K562 (cell line): ENCODE data around the gene ARHGAP26. TPM values are rescaled to one million over a fixed set of nuclear protein-coding genes. Genes with fewer than 3 reads are reported as not detected.

Experiments
- ATAC-seq: fragments of 200-7000 bp; cut with Tn5 transposase; 3 replicates; pipeline ENCODE4 v1.9.1; 2020; ENCODE audit warnings: moderate library complexity
- BruUV-seq: library from RNA; stranded (reverse); fragments of 400-500 nt; replicated peaks from 2 replicates; lab custom pipeline; 2021; lab: Mats Ljungman, UMichigan
- CTCF ChIA-PET: fragments of 300-600 bp; formaldehyde crosslinking; extraction: SDS; loops from one replicate; lab custom pipeline; 2021; ENCODE audit warnings: low intra/inter-chr PET ratio; lab: Yijun Ruan, JAX
- POLR2A ChIA-PET: fragments of 300-600, 350-650 bp; sonication (Branson Sonifier 250); formaldehyde crosslinking; extraction: SDS; loops from one replicate; lab custom pipeline; 2021; ENCODE audit warnings: antibody characterized with exemption, inconsistent platforms; lab: Yijun Ruan, JAX
- DNase-seq, 4 experiments: peaks; one replicate each; pipeline versions ENCODE4 v3.0.0 to v3.0.0-alpha.2; 2011 to 2018; ENCODE audit warnings: low spot score in 3 of 4, mixed read lengths in 3 of 4; ENCODE audit errors: extremely low read depth in 1 of 4
- FAIRE-seq: peaks from 2 replicates; lab custom pipeline; 2011; peaks lifted over from hg19 to GRCh38; lab: Jason Lieb, UNC
- H2AFZ ChIP-seq: 2 replicates; pipeline ENCODE4 v1.6.0; 2011; ENCODE audit warnings: low read depth, low read length, control low read depth, inconsistent platforms
- H3K27ac ChIP-seq: fragments of 200-600 bp; 3 replicates; pipeline ENCODE4 v1.8.0; 2011; ENCODE audit warnings: low read depth, mild to moderate bottlenecking, control low read depth, inconsistent platforms, low read length, moderate library complexity, mixed read lengths; ENCODE audit errors: extremely low read depth
- H3K27me3 ChIP-seq, 2 experiments: fragments of 300-600 bp in 1 of 2; 2 replicates in 1 of 2; 3 replicates in 1 of 2; pipeline versions ENCODE4 v1.6.0 to v1.8.0; 2011; ENCODE audit warnings: inconsistent platforms in 2 of 2, low read length in 2 of 2, mild to moderate bottlenecking in 1 of 2, mixed read lengths in 1 of 2, moderate library complexity in 1 of 2; ENCODE audit not compliant: control insufficient read depth in 2 of 2, insufficient read depth in 2 of 2
- H3K36me3 ChIP-seq: fragments of 300-600 bp; 3 replicates; pipeline ENCODE4 v1.8.0; 2011; ENCODE audit warnings: mild to moderate bottlenecking, low read length, inconsistent platforms; ENCODE audit not compliant: control insufficient read depth, insufficient read depth
- H3K4me1 ChIP-seq, 2 experiments: fragments of 200-600 bp in 1 of 2; replicated peaks in 1 of 2; 2 replicates in 1 of 2; 3 replicates in 1 of 2; pipeline versions ENCODE4 v1.5.1 to v1.8.0; 2011; ENCODE audit warnings: inconsistent platforms in 2 of 2, low read length in 2 of 2, mild to moderate bottlenecking in 1 of 2, mixed read lengths in 1 of 2, moderate library complexity in 1 of 2; ENCODE audit not compliant: control insufficient read depth in 2 of 2, insufficient read depth in 2 of 2
- H3K4me2 ChIP-seq: 2 replicates; pipeline ENCODE4 v1.6.1; 2011; ENCODE audit warnings: low read length, control low read depth, inconsistent platforms, mixed read lengths; ENCODE audit not compliant: insufficient read depth
- H3K4me3 ChIP-seq: fragments of 200-600 bp; sonication (generic), shearing (Covaris generic); 2 replicates; pipeline ENCODE4 v1.5.1; 2016; ENCODE audit warnings: control low read depth, inconsistent platforms
- H3K79me2 ChIP-seq: fragments of 200-600 bp; 3 replicates; pipeline ENCODE4 v1.8.0; 2011; ENCODE audit warnings: low read length, inconsistent platforms; ENCODE audit not compliant: control insufficient read depth, insufficient read depth
- H3K9ac ChIP-seq, 2 experiments: 2 replicates each; pipeline versions ENCODE4 v1.6.0 to v1.6.1; 2011; ENCODE audit warnings: low read depth in 2 of 2, low read length in 2 of 2, control low read depth in 1 of 2, inconsistent platforms in 1 of 2, mild to moderate bottlenecking in 1 of 2, mixed read lengths in 1 of 2; ENCODE audit not compliant: insufficient read depth in 1 of 2
- H3K9me1 ChIP-seq: one replicate; pipeline ENCODE4 v1.6.0; 2011; ENCODE audit warnings: inconsistent platforms, mild to moderate bottlenecking, low read length, moderate library complexity; ENCODE audit not compliant: control insufficient read depth, insufficient read depth
- H3K9me3 ChIP-seq: replicated peaks from 2 replicates; pipeline ENCODE4 v1.5.1; 2011; ENCODE audit warnings: low read depth, low read length, inconsistent platforms; ENCODE audit not compliant: control insufficient read depth, insufficient read depth
- H4K20me1 ChIP-seq: replicated peaks from 2 replicates; pipeline ENCODE4 v1.6.1; 2011; ENCODE audit warnings: low read length, inconsistent platforms, mixed read lengths; ENCODE audit not compliant: control insufficient read depth, insufficient read depth
- CBX1 ChIP-seq: sonication (generic); IDR thresholded peaks from 2 replicates; pipeline ENCODE4 v1.6.1; 2016; ENCODE audit warnings: antibody characterized with exemption, low read depth, mild to moderate bottlenecking
- CREB3 ChIP-seq: fragments of 450-650 bp; conservative IDR thresholded peaks from 2 replicates; pipeline ENCODE4 v1.6.1; 2016; ENCODE audit warnings: missing genetic modification characterization, low read depth, mild to moderate bottlenecking, missing compliant biosample characterization, moderate library complexity
- ELF1 ChIP-seq: fragments of 200-800 bp; sonication (Bioruptor generic); IDR thresholded peaks from 2 replicates; pipeline ENCODE4 v1.6.1; 2016; ENCODE audit warnings: missing genetic modification characterization, missing compliant biosample characterization
- FOXP1 ChIP-seq: sonication (generic); formaldehyde crosslinking; IDR thresholded peaks from 2 replicates; pipeline ENCODE4 v1.8.0; 2022; ENCODE audit warnings: mild to moderate bottlenecking, missing genetic modification reagents
- HDAC8 ChIP-seq: fragments of 450-650 bp; IDR thresholded peaks from 2 replicates; pipeline ENCODE4 v1.6.1; 2016; ENCODE audit warnings: mild to moderate bottlenecking, missing genetic modification characterization, moderate library complexity, missing compliant biosample characterization
- TAF15 ChIP-seq: fragments of 200-400 bp; formaldehyde crosslinking; IDR thresholded peaks from 2 replicates; pipeline ENCODE4 v1.6.1; 2017; ENCODE audit warnings: mild to moderate bottlenecking, low read depth, low read length, moderate library complexity
- ZBTB43 ChIP-seq: sonication (generic); formaldehyde crosslinking; IDR thresholded peaks from 2 replicates; pipeline ENCODE4 v1.8.0; 2023; ENCODE audit warnings: mild to moderate bottlenecking, missing genetic modification reagents
- ZNF668 ChIP-seq: fragments of 250-450 bp; sonication (Bioruptor Pico); IDR thresholded peaks from 2 replicates; pipeline ENCODE4 v1.8.0; 2022; ENCODE audit warnings: mild to moderate bottlenecking, inconsistent platforms
- ZNF707 ChIP-seq: fragments of 250-450 bp; sonication (Bioruptor Pico); conservative IDR thresholded peaks from 2 replicates; pipeline ENCODE4 v1.8.0; 2022; ENCODE audit warnings: inconsistent platforms, mild to moderate bottlenecking, moderate library complexity
- in situ Hi-C: fragments of 300-500 bp; cut with MboI; formaldehyde crosslinking; loops from 4 replicates; pipeline ENCODE4 v1.15.0; 2018; ENCODE audit warnings: inconsistent platforms, mixed read lengths
- intact Hi-C: fragments of 100-400 bp; cut with micrococcal nuclease; formaldehyde crosslinking; loops from 2 replicates; pipeline ENCODE4 v1.14.2; 2022
- polyA plus RNA-seq, 8 experiments: library from polyadenylated mRNA; depleted of rRNA in 4 of 8; stranded (reverse) in 5 of 8; unstranded in 3 of 8; fragments of >200 nt; fragmentation: Nextera tagmentation in 2 of 8; fragmentation: Illumina TruSeq in 1 of 8; extraction: Ambion mirVana in 2 of 8; extraction: Trizol in 1 of 8; gene quantifications; 2 replicates each; pipeline versions ENCODE4 v1.2.1 to v1.2.3, GENCODE V29; 2011 to 2014; ENCODE audit warnings: inconsistent platforms in 1 of 8, missing spikeins in 1 of 8
- total RNA-seq, 7 experiments: library from RNA; depleted of rRNA in 6 of 7; stranded (reverse); fragments of >200 nt in 6 of 7; fragmentation: Illumina TruSeq in 2 of 7; extraction: Trizol in 2 of 7; gene quantifications; 2 replicates each; pipeline versions ENCODE4 v1.2.1 to v1.2.3, GENCODE V29; 2011 to 2021; ENCODE audit warnings: low replicate concordance in 1 of 7
- TF ChIP-seq, protein P1 (sequence below): sonication (generic); formaldehyde crosslinking; IDR thresholded peaks from 2 replicates; pipeline ENCODE4 v1.8.0; 2022; ENCODE audit warnings: missing genetic modification reagents, mild to moderate bottlenecking, borderline replicate concordance
- TF ChIP-seq, protein P2 (sequence below), 2 experiments: fragments of 200-800 bp in 1 of 2; sonication (Bioruptor generic) in 1 of 2; sonication (generic) in 1 of 2; formaldehyde crosslinking in 1 of 2; IDR thresholded peaks in 1 of 2; conservative IDR thresholded peaks in 1 of 2; 2 replicates each; pipeline versions ENCODE4 v1.5.0 to v1.6.1; 2016 to 2020; ENCODE audit warnings: missing compliant biosample characterization in 1 of 2, missing genetic modification characterization in 1 of 2, missing genetic modification reagents in 1 of 2

ARHGAP26 gene
- total and polyA plus RNA-seq, 9 of the 15 experiments (the other 6 are each of a cell fraction or from before 2014, with no cell fraction given) = 0.13 to 1.1 (median 0.55) TPM

DNA sequence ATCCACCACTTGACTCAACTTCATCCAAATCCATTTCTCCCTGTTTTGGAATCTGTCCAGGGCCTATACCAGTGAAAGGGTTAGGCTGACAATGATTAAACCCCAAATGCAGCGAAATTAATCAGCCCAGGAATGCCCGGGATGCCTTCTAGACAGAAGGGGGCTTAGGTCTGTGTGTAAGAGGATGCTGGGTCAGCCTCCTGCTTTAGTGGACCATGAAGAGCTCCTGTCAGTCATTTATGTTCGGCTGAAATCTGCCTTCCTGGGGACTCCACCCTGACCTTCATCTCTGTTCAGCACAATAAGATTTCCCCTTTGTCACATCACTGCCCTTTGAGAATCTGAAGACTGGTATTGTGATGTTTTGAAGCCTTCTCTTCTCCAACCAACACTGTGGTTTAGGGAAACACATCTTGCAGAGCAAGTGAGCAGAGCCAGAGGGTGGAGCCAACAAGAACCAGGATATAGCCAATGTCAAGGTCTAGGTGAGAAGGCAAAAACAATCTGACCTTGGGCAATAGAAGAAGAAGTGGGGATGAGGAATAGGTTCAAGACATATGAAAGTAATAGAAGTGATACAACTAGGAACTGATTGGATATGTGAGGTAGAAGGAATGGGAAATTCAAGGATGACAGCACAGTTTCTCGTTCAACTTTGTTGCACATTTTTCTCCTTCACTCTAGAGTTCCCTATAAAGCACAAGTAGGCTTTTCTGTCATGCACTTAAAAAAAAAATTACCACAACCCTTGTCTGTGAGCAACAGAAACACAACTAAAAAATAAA is 234.4 kb downstream of the ARHGAP26 start (continued):
- TF ChIP-seq, protein P1, sequence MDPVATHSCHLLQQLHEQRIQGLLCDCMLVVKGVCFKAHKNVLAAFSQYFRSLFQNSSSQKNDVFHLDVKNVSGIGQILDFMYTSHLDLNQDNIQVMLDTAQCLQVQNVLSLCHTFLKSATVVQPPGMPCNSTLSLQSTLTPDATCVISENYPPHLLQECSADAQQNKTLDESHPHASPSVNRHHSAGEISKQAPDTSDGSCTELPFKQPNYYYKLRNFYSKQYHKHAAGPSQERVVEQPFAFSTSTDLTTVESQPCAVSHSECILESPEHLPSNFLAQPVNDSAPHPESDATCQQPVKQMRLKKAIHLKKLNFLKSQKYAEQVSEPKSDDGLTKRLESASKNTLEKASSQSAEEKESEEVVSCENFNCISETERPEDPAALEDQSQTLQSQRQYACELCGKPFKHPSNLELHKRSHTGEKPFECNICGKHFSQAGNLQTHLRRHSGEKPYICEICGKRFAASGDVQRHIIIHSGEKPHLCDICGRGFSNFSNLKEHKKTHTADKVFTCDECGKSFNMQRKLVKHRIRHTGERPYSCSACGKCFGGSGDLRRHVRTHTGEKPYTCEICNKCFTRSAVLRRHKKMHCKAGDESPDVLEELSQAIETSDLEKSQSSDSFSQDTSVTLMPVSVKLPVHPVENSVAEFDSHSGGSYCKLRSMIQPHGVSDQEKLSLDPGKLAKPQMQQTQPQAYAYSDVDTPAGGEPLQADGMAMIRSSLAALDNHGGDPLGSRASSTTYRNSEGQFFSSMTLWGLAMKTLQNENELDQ (CRISPR knock-in tag) = no peak

DNA sequence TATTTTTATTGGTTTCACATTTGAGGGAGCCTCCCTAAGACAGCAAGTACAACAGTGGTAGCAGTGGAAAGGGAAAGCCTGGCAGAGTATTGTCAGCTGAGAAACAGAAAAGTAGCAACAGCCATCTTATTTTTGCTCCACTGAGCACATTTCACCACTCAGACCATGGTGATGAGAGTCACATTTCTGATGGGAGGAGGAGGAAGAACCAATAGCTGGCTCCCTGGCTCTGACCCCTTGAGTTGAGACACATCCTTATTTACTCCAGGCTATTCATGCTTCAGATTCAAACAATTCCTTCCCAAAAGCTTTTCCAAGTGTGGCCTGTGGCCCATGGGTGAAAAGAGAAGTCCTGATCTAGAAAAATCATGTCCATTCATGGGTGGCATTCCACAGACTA is 236.3 kb downstream of the ARHGAP26 start:
- Histone ChIP-seq H3K9me3 (no peaks in the 10 kb centered on the region), H3K4me3 (no peak overlapping the region), H3K27ac (no peak overlapping the region), H3K27me3 (peaks cover 0 to 4% of the 10 kb centered on the region in 2 experiments; a peak in 1 of 5 replicates), H3K9me1 (no peaks in the 10 kb centered on the region), H3K4me1 (no peaks in the 10 kb centered on the region), H4K20me1 (no peaks in the 10 kb centered on the region), H3K36me3 (no peaks in the 10 kb centered on the region), H3K9ac (no peak overlapping the region), H3K4me2 (no peak overlapping the region), H2AFZ (no peak overlapping the region), H3K79me2 (no peaks in the 10 kb centered on the region)
- ChIA-PET CTCF (interaction anchor here (0.5 kb wide), 1 partner anchor 42 kb away, joined by 3 read pairs; no protein-coding TSS in a partner anchor), POLR2A (interaction anchor here (0.7 kb wide), 1 partner anchor 575 kb away, joined by 3 read pairs; no protein-coding TSS in a partner anchor)
- ATAC-seq (no peak), FAIRE-seq (no peak), DNase-seq (no peak)
- no TSS peak for BruUV-seq
- in situ Hi-C loops = no loop called here
- intact Hi-C loops = no loop called here
- TF ChIP-seq HDAC8 (tag) = no peak
- no peak for TF ChIP-seq CREB3 (tag)
- TF ChIP-seq, protein P2, sequence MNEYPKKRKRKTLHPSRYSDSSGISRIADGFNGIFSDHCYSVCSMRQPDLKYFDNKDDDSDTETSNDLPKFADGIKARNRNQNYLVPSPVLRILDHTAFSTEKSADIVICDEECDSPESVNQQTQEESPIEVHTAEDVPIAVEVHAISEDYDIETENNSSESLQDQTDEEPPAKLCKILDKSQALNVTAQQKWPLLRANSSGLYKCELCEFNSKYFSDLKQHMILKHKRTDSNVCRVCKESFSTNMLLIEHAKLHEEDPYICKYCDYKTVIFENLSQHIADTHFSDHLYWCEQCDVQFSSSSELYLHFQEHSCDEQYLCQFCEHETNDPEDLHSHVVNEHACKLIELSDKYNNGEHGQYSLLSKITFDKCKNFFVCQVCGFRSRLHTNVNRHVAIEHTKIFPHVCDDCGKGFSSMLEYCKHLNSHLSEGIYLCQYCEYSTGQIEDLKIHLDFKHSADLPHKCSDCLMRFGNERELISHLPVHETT (CRISPR knock-in tag; conservative IDR thresholded peaks at IDR 0.05 in 1 of 2, IDR thresholded peaks at IDR 0.05 in 1 of 2) = no peak
- TF ChIP-seq CBX1 = no peak
- TF ChIP-seq ZNF668 (CRISPR knock-in tag) = no peak
- TF ChIP-seq ELF1 (tag) = no peak
- TF ChIP-seq ZBTB43 (CRISPR knock-in tag) = no peak
- no peak for TF ChIP-seq TAF15
- TF ChIP-seq FOXP1 = no peak
- TF ChIP-seq ZNF707 (CRISPR knock-in tag) = no peak
